GM18873 (cell line): Measurements from ENCODE around the gene CNTN4.
"Not testable (repeated sequence)": the region's sequence is repeated elsewhere in the genome, so short reads cannot be mapped to it uniquely, and the experiment has no call there.

ENCODE experiments used
- ATAC-seq: cut with Tn5 transposase; IDR thresholded peaks from one replicate; pipeline ENCODE4 v1.9.1; 2021; ENCODE audit warnings: mild to moderate bottlenecking, moderate library complexity, moderate number of reproducible peaks; ENCODE audit not compliant: unreplicated experiment, low FRiP score

Gene CNTN4

DNA sequence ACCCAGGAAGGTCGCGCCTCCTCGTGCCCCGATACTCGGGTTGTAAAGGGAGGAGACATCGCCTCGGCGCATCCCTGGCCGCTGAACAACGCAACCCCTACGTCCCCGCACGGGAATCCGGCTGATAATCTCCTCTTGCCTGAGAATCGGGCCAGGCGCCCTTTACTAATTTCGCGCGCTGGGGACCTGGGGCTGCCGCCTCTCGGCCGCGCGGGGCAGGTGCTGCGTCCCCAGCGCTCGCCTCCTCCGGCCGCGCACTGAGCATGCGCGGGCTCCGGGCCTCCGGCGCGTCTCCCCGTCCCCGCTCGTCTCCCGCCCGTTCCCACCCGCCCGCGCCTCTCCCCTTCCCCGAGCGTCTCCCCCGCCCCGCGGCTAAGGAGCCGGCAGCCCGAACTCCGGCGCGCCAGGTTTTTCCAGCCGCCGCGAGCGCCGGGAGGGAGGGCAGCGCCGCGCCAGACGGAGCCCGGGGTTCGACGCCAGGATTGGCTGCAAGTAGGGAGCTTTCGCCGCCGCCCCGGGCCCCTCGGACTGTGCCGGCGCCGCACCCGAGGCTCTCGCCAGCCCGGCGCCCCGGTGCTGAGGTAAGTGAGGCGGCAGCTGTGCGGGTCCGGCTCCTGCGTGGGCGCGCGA is at the start of gene CNTN4:
Gene CNTN4 (plus strand): TSS at position 469 of the 630 bp plus-strand sequence.
- ATAC-seq, result no peak

DNA sequence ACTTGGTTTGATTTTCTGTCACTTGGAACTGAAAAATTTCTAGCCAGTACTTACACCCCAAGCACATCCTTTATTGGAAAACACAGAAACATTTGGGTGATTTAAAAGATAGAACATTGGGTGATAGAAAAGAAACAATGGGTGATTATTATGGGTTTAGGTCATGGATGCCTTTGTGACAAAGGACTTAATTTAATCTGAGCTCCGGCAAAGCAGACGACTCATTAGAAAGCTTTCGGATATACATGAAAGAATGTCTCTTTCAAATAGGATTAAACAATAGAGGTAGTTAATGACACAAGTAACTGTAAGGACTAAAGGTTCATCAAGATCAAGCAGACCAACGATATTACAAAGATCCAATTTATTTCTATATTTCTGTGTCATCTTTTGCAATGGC is 37.3 kb upstream of the CNTN4 start:
- ATAC-seq, result no peak

DNA sequence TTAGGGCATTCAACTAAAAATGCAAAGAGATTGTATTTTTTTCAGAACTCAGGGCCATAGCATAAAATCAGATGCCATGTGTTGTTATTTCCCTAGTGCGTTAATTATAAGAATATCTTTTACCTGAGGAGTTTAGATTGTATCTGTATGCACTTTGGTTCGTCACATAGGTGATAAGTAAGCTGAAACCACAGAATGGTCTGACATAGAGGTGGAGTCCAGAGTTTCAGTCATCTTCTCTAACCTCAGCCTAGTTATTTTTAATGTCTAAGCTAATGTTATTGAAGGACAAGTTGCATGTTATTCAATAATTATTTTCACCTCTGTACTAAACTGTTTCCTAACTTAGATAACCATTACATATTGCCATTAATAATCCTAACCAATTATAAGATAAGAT is 27.1 kb upstream of the CNTN4 start:
- ATAC-seq, result no peak

DNA sequence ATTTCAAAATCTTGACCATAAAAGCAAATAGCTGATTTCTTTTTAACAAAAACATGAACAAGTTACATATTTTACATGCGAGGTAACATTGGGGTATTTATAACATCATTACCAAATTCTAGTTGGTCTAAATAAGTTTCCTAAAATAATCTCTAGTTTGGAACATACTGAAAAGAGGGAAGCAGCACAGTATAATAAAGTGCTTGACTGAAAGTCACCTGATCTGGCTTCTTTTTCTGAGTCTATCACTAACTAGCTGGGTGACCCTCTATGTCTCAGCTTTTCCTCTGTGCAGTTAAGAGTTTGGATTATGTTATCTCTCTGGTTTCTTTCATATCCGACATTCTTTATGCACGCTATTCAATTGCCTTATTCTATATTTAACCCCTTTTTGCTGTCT is 19.8 kb upstream of the CNTN4 start:
- no peak for ATAC-seq

DNA sequence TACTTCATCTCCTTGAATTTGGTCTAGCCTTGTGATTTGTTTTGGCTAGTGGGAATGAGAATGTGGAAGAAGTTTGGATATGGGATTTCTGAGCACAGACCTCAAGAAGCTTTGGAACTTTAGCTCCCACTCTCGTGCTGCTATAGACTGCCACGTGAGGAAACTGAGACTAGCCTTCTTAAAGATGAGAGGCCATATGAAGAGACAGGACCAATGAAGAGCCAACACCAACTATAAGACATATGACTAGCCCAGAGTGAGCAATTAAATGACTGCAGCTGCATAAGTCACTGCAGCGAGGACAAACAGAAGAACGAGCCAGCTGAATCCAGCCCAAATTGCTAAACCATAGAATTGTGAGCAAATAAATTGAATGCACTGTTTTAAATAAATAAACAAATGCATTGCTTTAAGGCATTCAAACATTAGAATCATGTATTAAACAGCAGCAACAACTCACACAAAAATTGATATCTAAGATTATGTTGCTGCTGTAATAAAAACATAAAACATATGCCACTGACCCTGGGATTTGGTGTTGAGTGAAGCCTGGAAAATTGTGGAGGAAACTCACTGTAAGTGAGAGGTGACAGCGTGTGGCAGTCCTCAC is 15.7 kb upstream of the CNTN4 start:
- ATAC-seq, result no peak

DNA sequence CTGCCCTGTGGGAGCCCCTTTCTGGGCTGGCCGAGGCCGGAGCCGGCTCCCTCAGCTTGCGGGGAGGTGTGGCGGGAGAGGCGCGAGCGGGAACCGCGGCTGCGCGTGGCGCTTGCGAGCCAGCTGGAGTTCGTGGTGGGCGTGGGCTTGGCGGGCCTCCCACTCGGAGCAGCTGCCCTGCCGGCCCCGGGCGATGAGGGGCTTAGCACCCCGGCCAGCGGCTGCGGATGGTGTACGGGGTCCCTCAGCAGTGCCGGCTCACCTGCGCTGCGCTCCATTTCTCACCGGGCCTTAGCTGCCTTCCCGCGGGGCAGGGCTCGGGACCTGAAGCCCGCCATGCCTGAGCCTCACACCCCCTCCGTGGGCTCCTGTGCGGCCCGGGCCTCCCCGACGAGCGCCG is 15.1 kb upstream of the CNTN4 start:
- not testable (repeated sequence) for ATAC-seq

DNA sequence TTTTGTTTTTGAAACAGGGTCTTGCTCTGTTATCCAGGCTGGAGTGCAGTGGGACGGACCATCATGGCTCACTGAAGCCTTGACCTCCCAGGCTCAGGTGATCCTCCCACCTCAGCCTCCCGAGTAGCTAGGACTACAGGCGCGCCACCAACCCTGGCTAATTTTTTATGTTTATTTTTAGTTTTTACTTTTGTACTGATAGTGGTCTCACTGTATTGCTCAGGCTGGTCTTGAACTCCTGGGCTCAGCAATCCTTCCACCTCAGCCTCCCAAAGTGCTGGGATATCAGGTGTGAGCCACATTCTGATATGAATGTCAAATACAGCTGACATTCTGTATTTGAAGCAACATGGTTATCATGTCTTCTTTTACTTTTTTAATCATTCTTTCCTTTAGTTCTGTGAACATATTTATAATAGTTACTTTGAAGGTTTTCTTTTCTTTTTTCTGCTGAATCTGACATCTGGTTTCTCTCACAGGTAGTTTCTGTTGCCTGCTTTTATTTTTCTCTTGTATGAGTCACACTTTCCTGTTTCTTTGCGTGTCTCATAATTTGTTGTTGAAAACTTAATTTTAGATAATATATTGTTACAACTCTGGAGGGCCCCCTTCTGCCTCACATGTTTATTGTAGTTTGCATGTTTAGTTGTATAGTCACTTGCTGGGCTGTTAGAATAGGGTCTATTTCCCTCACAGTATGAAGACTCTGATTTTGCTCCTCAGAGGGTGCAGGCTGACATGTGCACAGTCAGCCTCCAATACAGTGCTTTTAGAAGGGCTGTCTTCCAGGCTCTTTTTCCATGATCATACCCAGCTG is 8.4 kb upstream of the CNTN4 start:
- ATAC-seq, result no peak

DNA sequence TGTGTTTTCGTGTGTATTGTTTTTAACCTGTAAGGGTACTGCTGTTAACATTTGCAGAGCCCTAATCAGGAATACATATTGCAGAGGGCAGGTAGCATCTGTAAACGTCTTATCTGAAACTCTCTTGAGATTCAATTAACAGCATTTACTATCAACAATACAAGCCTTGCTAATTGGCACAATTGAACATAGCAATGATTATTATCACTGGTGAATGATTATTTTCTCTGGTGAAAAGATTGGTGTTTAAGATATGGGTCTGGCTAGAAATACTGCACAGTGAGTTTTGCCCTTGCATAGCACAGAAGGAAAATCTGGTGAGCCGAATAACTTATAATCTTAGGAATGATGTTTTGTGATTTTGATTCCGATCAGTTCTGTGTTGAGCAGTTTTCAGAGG is 5.9 kb upstream of the CNTN4 start:
- ATAC-seq, result no peak

DNA sequence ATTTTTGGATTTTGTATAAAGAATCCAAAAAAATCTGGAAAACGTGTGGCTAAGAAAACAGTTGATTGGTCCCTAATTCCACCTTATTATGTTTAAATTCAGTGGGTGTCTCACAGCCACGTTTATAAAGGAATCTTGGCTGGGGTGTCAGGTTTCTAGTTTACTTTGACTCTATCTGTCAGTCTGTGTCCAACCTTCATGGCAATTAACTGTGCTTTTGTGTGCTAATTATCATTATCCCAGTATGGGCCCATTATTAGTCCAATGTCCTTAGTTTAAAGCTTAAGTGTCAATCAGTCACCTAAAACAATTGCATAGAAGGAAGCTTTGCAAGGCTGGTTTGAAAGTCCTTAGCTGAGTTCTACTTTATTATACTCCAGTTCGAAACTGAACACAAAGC is 3.7 kb upstream of the CNTN4 start:
- ATAC-seq, result no peak

DNA sequence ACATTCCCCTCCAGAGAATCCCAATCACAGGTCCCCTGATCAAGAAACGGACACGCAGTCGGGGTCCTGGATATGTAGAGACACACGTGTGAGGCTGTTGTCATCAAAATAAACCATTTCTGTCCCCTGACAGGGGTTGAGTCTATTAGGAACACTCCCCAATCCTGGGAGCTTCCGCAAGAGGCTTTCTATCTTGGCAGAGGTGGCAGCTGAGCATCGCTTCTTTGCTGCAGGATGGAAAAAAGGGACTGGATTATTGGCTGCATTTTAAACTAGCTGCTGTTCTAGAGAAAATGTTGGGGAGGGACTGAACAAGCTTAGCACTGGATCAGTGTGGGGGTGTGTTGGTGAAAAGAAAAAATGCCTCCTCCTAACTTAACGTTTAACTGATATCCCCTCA is 2.5 kb upstream of the CNTN4 start:
- ATAC-seq, result no peak

DNA sequence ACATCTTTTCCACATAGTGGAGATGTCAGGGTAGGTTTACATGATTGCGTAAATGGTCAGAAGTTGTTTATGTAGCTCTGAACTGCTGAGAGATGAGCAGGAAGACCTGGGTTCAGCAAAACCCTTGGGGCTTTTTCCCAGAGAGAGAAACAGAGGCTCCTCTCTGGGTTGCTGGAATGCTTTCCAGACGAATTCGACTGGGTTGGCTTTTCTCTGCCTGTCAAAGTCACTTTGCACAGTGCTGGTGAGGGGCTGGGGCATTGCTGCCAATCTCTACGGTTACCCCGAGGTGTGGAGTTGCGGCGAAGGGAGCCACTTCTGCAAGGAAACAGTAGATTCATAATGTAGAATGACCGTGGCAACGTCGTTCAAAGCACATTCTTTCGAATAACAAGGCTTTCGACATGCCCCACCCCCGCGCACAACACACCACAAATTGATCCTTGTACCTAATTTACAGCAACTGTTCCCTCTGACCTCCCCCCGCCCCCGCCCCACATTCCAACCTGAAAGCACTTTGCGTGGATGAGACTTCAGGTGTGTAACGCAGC is 950 bp upstream of the CNTN4 start:
- no peak for ATAC-seq

DNA sequence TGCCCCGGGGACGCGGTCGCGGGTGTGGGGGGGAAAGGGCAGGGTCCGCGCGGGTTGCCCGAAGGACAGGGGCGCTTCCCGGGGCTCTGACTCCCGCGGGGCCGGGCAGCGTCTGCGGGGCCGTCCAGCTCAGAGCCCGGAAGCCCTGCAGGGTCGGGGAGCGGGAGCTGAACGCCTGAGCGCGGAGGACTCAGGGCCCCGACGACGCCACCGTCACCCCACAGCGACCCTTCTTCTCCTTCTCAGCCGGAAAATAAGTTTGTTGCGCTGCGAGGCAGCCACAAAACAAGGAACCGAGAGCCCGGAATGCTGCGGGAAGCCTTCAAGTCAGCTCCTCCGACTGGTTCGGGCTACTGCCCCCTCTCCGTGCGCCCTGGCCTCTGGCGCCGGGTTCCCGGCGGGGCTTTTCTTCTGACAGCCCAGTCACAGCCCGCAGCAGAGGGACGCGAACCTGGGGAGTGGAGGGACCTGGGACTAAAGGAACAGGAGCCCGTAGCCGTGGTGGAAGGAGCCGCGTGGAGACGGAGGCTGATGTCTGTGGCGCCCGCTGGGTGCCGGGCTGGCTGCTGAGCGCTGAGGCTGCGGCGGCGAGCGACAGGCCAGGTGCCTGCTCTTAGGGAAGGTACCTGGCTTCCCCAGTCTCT is 484 bp downstream of the CNTN4 start:
- no peak for ATAC-seq

DNA sequence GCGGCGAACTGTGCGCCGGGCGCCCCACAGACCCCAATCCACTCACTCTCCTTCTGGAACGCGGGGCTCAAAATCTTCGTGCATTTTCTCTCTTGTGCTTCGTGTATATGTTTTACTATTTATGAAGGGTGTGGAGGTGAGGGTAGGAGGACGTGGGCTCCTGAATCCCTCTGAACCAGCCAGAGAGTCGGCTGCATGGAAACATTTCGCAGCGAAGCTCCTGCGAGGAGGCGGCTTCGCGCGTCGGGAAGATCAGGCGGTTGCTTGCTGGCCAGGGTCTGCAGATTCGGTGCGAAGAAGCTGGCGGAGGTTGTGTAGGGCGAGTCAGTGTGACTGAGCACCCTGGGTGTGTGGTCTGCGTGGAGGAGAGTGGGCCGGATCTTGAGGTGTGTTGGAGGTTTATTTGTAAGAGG is 1.1 kb downstream of the CNTN4 start:
- ATAC-seq, result no peak

DNA sequence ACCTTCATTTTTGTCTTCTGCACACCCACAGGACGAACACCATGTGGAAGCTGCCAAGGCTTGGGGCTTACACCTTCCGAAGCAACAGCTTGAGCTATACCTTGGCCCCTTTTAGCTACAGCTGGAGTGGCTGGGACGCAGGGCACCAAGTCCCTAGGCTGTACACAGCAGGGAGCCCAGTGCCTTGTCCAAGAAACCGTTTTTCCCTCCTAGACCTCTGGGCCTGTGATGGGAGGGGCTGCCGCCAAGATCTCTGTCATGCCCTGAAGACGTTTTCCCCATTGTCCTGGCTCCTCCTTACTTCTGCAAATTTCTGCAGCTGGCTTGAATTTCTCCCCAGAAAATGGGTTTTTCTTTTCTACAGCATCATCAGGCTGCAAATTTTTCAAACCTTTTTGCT is 7.8 kb downstream of the CNTN4 start:
- no peak for ATAC-seq

DNA sequence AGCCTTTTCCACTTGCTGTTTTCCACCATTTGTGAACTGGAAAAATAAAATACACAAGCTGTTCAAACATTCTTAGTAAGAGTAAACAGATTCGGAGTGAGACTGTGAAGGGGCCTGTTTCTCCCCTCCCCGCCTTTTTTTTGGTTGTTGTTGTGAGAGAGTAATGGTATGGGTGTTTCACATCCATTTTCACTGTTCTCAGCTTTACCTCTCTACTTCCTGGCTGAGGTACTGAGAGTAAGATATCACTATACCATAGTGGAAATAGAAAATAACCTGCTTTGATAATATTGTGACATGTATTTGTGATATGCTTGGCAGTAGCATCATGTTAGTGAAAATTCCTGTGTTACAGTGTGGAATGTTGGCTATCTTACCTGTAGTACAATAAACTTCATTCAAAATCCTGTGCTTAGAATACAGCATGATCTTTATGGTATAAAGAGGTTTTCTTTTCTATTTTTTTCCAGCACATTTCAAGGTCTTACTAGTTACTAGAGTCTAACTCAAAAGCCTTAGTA is 12.0 kb downstream of the CNTN4 start:
- ATAC-seq, result no peak

DNA sequence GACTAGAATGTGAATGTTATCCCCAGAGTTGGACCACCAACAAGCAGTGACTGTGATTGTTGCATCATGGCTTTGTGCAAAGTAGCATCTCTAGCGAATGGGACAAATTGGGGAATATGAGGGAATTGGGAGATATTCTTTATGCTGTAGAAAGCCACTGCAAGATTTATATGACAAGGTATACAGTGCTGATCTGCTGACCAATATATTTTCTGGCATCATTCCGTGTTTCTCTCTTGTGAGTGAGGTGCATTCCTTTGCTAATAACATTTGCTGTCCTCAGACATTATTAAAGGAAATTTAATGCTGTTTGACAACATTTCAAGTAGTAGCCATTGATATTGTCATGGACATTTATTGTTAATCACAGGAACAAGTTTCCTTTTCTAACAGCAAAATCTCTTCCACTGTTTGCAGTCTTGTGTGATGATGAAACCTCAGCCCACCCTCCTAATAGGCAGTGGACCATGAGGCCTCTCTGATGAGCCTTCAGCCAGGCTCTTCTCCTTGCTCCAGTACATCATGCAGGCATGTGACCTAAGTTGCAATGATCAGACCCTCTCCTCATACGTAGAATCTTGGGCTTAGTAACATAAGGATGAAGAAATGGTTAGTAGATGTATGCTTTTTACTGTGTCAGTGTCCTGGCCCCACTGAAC is 16.1 kb downstream of the CNTN4 start:
- ATAC-seq, result no peak

DNA sequence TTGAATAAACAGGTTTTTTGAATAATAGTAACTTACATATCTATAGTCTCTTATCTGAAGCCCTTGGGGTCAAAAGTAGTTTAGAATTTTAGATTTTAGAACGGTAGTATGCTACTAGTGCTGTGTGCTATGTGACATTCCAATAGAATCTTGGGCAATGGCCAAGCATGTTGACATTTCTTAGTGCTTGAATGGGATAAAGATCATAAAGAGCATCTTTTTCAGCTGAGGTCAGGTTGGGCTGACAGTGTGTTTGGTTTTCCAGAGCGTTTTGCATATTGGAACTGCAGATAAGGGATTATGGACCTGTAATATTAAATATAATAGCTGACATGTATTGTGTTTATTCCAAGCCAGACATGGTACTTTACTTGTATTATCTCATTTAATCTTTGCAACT is 32.1 kb downstream of the CNTN4 start:
- ATAC-seq, result no peak

DNA sequence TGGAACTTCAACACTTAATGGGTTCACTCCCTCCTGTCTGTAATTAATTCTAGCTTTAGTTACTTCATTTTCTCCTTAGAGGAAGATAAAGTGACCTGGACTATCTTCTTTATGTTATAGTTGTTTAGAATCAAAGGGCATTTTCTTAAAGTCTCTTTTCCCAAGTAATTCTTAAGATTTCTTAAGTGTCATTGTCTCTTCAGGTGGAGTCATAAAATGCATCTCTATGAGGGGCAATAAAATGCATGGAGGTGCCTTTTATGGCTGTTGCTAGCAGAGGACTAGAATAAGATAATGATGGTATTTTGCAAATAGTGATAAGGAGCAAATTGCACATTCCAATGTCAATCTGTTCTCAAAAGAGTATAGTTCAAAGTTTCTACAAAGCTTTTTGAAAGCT is 34.5 kb downstream of the CNTN4 start:
- no peak for ATAC-seq

DNA sequence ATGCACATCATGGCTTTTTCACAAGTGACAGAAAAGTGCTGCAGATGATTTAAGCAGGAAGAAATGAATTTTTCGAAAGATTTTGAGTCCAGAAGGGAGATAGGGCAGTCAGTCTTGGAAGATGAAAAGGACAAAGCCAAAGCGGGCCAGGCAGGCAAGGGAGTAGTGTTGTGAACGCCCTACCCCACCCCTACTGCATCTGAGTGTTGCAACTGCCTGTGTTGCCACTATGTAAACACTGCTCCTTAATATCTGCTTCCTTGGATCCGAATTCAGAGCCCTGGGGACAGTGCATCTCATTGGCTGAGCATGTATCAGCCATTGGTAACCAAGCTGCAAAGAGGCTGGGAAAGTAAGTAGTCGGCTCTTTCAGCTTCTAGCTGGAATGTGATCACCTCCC is 39.0 kb downstream of the CNTN4 start:
- ATAC-seq, result no peak

DNA sequence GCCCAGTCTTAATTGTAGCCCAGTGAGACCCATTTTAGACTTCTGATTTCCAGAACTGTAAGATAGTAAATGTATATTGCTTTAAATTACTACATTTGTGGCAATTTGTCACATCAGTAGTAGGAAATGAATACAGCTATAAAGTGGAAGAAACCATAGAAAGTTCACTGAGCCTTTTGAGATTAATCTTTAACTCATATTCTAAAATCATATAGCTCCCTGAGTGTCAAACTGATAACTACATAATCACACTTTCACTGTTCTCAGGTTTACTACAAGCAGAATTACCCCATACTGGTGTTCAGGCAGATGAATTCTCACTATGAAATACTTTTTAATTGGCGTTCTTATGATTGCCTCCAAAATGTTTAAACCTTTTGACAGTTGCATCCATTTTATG is 42.8 kb downstream of the CNTN4 start:
- no peak for ATAC-seq
